Hindlimb muscle (tissue), 1 donor: ENCODE results near the gene SH3BGRL2. TPM values are rescaled to one million over a fixed set of nuclear protein-coding genes. Genes with fewer than 3 reads are reported as not detected.

Source experiments
- DNase-seq: peaks from one replicate; pipeline ENCODE4 v3.0.0-alpha.2; 2013
- polyA plus RNA-seq: library from polyadenylated mRNA; unstranded; fragments of 120-200 nt; gene quantifications from one replicate; pipeline ENCODE4 v1.2.1, GENCODE V29; 2013; ENCODE audit not compliant: insufficient read length

SH3BGRL2 gene
- 6.4 TPM for polyA plus RNA-seq

DNA sequence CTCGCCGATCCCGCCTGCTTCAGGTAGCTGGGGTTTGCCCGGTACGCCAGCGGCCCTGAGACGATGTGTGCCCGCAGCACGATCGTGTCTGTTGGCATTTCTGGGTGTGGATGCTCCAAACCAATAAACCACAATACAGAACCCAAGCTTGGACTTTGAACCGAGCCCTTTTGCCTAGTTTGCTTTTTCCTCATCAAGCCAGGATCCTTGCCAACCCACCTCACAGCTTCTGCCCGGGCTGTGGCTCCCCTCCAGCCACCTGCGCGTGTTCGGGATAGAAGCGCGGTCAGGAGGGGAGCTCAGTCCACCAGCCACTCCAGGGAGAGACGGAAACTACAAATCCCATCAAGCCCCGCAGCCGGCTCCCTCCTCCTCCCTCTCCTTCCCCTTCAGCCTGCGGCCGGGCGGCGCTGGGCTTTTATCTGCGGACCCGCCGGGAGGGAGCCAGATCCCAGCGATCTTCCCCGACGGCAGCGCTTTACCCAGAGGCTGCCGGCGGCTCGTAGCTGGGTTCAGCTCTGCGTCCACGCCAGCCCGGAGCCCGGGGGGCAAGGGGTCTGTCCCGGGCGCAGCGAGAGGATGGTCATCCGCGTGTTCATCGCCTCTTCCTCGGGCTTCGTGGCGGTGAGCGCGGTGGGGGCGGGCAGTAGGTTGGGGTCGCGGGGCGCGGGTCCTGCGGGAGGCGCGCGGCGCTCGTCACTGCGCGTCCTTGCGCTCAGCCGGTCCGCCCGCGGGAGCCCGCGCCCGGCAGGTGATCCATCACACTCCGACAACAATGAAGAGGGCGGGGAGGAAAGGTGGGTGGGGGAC, at the start of gene SH3BGRL2:
Gene SH3BGRL2 (plus strand): TSS at position 447 of the 810 bp plus-strand sequence. CDS start 133 bp downstream, at position 580.
- DNase-seq, result peak; percentile 70

GRCh38 chr6:79584332-79584731, 46.8 kb upstream of the SH3BGRL2 start:
- no peak for DNase-seq

- no peak for DNase-seq
Observed at GRCh38 chr6:79586548-79586947, 44.6 kb upstream of the SH3BGRL2 start.

DNA sequence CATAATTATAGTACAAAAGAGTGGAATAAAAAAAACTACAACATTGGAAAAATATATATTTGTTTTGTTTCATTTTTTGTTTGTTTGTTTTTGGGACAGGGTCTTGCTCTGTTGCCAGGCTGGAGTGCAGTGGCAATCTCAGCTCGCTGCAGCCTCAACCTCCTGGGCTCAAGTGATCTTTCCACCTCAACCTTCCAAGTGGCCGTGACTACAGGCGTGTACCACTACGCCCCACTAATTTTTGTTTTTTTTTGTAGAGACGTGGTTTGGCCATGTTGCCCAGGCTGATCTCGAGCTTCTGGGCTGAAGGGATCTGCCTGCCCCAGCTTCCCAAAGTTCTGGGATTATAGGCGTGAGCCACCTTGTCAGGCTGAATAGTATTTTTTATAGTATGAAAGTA, 41.4 kb upstream of the SH3BGRL2 start:
- no peak for DNase-seq

DNA sequence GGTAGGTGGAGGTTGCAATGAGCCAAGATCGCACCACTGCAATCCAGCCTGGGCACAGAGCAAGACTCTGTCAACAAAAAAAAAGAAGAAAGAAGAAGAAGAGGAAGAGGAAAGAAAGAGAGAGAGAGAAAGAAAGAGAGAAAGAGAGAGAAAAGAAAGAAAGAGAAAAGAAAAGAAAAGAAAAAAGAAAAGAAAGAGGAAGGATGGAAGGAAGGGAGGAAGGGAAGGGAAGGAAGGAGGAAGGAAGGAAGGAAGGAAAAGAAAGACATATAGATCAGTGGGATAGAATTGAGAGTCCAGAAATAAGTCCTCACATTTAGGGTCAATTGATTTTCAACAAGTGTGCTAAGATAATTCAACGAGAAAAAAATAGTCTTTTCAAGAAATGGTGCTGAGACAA, 34.0 kb upstream of the SH3BGRL2 start:
- DNase-seq, result no peak

GRCh38 chr6:79598012-79598411, 33.1 kb upstream of the SH3BGRL2 start:
- DNase-seq, result no peak

GRCh38 chr6:79599725-79600259, 31.3 kb upstream of the SH3BGRL2 start:
- no peak for DNase-seq

- no peak for DNase-seq
Observed at GRCh38 chr6:79600313-79600712, 30.8 kb upstream of the SH3BGRL2 start.

DNA sequence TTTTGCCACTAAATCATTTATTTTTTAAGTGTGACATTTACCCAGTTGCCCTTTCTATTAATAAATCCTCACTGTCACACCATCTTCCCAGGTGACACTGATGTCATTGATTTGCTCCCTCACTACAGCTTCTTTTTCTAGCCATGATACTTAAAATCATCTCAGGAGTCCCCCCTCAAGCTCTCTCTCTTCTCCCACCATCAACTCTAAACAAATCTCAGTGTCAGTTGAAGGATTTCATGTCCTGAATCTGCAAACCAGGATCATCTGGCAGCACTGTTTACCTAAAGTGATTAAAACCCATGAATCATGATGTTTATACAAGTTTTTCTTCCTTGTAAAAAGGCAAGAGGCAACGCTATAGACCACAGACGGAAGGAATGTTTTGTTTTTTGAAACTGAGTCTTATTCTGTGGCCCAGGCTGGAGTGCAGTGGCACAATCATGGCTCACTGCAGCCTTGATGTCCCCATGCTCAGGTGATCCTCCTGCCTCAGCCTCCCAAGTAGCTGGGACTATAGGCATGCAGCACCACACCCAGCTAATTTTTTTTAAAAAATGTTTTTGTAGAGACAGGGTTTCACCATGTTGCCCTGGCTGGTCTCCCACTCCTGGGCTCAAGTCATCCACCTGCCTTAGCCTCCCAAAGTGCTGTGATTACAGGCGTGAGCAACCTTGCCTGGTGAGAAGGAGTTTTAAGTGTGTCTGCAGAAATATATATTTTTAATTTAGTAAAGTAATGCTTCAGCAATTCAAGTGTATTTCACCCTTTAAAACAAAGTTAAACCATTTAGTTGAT, 30.1 kb upstream of the SH3BGRL2 start:
- DNase-seq, result no peak

- DNase-seq, result no peak
Observed at GRCh38 chr6:79602859-79603258, 28.3 kb upstream of the SH3BGRL2 start.

- DNase-seq, result no peak
Observed at GRCh38 chr6:79604583-79605037, 26.5 kb upstream of the SH3BGRL2 start.

DNA sequence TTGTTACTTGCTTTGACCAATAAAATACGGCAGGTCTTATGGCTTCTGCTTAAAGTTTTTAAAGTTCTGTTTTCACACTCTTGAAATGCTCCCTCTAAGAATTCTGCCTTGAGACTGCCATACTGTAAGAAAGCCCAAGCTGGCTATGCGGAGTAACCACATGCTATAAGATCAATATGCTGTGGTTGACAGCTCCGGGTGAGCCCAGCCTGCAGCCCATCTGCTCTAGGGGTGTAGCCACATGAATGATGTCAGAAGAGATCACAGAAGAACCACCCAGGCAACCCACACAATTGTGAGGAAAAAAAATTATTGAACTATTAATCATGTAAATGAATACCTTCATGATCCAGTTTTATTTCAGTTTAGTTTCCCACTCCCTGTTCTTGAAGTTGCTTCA, 26.1 kb upstream of the SH3BGRL2 start:
- no peak for DNase-seq

DNA sequence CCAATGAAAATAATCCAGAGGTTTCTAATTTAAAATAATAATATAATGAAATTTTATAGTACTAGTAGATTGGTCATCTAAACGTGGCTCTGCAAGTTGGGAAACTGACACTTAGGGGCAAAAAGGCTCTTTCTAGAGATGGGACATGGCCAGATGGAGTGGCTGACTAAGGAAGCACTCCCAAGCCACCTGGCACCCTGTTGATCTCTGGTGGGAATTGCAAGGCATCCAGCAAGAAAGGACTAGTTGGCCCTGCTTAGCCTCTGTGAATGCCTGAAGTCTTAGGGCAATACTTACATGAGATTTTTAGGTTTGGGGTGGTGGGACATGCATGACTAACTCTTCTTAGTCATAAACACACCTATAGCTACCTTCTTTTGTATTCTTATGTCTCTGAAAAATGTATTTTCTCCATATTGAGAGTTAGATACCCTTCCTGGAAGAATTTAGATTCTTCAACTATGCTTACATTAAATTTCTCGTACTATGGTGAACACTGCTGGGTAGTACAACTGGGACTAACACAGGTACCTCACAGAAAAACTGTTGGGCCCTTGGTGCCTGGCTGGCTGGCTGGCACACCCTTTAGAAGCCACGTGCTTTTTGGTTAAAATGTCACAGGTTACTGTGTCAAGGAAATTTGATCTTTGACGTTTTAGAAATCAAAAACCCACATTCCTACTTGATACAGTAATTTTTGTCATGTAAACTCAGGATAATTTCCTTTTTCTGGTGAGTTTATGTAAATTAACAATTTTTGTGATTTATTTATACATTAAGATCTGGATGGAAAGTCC, 25.0 kb upstream of the SH3BGRL2 start:
- no peak for DNase-seq

DNA sequence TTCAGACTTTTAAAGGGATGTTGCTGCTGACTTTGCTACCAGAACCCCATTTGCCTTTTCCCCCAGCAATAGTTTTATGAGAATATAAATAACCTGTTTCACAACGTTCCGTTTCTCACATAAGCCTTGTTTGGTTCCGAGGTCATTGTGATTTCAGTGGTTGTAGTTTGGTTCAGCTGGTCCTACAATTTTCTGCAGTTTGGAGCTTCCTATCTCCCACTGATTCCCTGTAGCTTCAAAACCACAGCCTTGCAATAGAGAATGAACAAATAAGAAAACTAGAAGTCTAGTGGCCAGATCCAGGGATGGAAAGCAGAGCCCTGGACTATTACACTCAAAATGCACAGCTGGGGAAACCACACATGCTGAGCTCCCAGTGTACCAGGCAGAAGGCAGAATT, 24.1 kb upstream of the SH3BGRL2 start:
- no peak for DNase-seq

GRCh38 chr6:79608334-79609224, 22.6 kb upstream of the SH3BGRL2 start:
- no peak for DNase-seq

GRCh38 chr6:79609225-79609595, 21.9 kb upstream of the SH3BGRL2 start:
- DNase-seq, result no peak

DNA sequence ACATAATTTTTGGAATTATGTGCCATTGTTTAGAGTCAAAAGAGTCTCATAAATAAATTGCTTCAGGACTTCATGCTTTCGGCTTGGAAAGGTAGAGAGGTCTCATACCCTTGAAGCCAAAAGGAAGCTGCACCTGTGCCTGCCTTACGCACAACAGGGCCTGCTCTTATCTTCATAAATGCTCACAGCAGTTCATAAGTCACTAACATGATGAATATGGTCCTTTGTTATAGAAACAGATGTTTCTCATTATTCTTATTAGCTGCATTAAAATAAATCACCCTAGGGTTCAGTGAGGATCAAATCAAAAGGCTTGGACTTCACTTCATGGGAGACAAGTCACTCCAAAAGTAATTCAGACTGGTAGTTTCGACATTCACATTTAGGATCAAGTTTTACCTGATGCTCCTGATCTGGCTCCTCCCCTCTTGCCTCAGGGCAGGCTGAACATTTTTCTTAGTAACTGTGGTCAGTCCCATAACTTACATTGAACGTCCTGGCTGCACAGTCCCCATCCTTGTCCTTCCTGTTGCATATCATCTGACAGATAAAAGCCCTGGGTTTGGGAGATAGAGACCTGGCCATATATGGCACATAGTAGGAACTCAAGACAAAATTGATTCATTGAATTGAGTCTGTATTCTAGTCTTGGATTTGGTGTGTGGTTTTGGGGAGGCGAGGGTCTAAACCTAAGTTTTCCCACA, 20.7 kb upstream of the SH3BGRL2 start:
- DNase-seq, result no peak

GRCh38 chr6:79612457-79612856, 18.7 kb upstream of the SH3BGRL2 start:
- no peak for DNase-seq

GRCh38 chr6:79612918-79613317, 18.2 kb upstream of the SH3BGRL2 start:
- DNase-seq, result no peak

- DNase-seq, result no peak
Observed at GRCh38 chr6:79613912-79614311, 17.2 kb upstream of the SH3BGRL2 start.
